ENCODE data around the gene GMCL2. TPM values are rescaled to one million over a fixed set of nuclear protein-coding genes. Genes with fewer than 3 reads are reported as not detected.

GMCL2 gene
- total and polyA plus RNA-seq, 4 donors, result not detected

- DNase-seq (ENCODE audit: low spot score), result no peak
- H3K27ac ChIP-seq (ENCODE audit: low read depth in 1 of 2, low read length in 2 of 2), result no peak overlapping the region
- no peak overlapping the region for H3K9ac ChIP-seq (ENCODE audit: low read depth in 1 of 2, low read length in 2 of 2)
- H3K4me1 ChIP-seq (ENCODE audit: control insufficient read depth in 4 of 4, insufficient read depth in 4 of 4, low read length in 3 of 4), result peaks cover 27 to 63% (median 55%) of the 10 kb centered on the region in 4 donors
- WGBS, result 85% methylated on average over 5 of the region's 5 CpGs
- H3K9me3 ChIP-seq (ENCODE audit: control insufficient read depth in 4 of 4, low read length in 3 of 4), result no peaks in the 10 kb centered on the region
- no peaks in the 10 kb centered on the region for H3K27me3 ChIP-seq (ENCODE audit: control insufficient read depth in 4 of 4, insufficient read depth in 4 of 4, low read length in 3 of 4)
- H3K36me3 ChIP-seq (ENCODE audit: control insufficient read depth in 4 of 4, insufficient read depth in 3 of 4, low read depth in 1 of 4, low read length in 3 of 4), result peaks cover 29 to 87% (median 63%) of the 10 kb centered on the region in 4 donors
- TF ChIP-seq RXRA (IDR thresholded peaks at IDR 0.05) (no peak), TAF1 (conservative IDR thresholded peaks at IDR 0.05) (no peak), CTCF (IDR thresholded peaks at IDR 0.05; ENCODE audit: low read depth, low read length, missing input control) (no peak), REST (IDR thresholded peaks at IDR 0.05) (no peak), YY1 (IDR thresholded peaks at IDR 0.05) (no peak), ZBTB33 (IDR thresholded peaks at IDR 0.05) (no peak), MAX (IDR thresholded peaks at IDR 0.05) (no peak), FOXA2 (IDR thresholded peaks at IDR 0.05) (no peak), HNF4G (IDR thresholded peaks at IDR 0.05) (no peak), NR2F2 (IDR thresholded peaks at IDR 0.05) (no peak), EGR1 (IDR thresholded peaks at IDR 0.05; ENCODE audit: low read depth in 2 of 2) (no peak), HNF4A (conservative IDR thresholded peaks at IDR 0.05) (no peak), FOXA1 (IDR thresholded peaks at IDR 0.05) (no peak), RAD21 (IDR thresholded peaks at IDR 0.05) (no peak), SP1 (IDR thresholded peaks at IDR 0.05) (no peak)
- H3K4me3 ChIP-seq (ENCODE audit: low read depth in 1 of 3, low read length in 3 of 3), result no peak overlapping the region
Observed at GRCh38 chr5:178210686-178211085, 23.5 kb upstream of the GMCL2 start.

- Histone ChIP-seq H3K9me3 (ENCODE audit: control insufficient read depth in 4 of 4, low read length in 3 of 4) (no peaks in the 10 kb centered on the region), H3K9ac (ENCODE audit: low read depth in 1 of 2, low read length in 2 of 2) (no peak overlapping the region), H3K27ac (ENCODE audit: low read depth in 1 of 2, low read length in 2 of 2) (no peak overlapping the region), H3K27me3 (ENCODE audit: control insufficient read depth in 4 of 4, insufficient read depth in 4 of 4, low read length in 3 of 4) (no peaks in the 10 kb centered on the region), H3K4me1 (ENCODE audit: control insufficient read depth in 4 of 4, insufficient read depth in 4 of 4, low read length in 3 of 4) (peaks cover 21 to 61% (median 54%) of the 10 kb centered on the region in 4 donors), H3K4me3 (ENCODE audit: low read depth in 1 of 3, low read length in 3 of 3) (no peak overlapping the region), H3K36me3 (ENCODE audit: control insufficient read depth in 4 of 4, insufficient read depth in 3 of 4, low read depth in 1 of 4, low read length in 3 of 4) (peaks cover 26 to 81% (median 57%) of the 10 kb centered on the region in 4 donors)
- WGBS, result 94% methylated on average over 18 of the region's 18 CpGs
- DNase-seq (ENCODE audit: low spot score), result no peak
- TF ChIP-seq SP1 (IDR thresholded peaks at IDR 0.05), result no peak
- TF ChIP-seq TAF1 (conservative IDR thresholded peaks at IDR 0.05), result no peak
Observed at GRCh38 chr5:178210073-178210535, 22.9 kb upstream of the GMCL2 start.

Data from liver (tissue), 9 donors.